ENCODE results near the gene PRKN. TPM values are rescaled to one million over a fixed set of nuclear protein-coding genes. Genes with fewer than 3 reads are reported as not detected.

PRKN gene
- total RNA-seq, result not detected in 2 replicates

DNA sequence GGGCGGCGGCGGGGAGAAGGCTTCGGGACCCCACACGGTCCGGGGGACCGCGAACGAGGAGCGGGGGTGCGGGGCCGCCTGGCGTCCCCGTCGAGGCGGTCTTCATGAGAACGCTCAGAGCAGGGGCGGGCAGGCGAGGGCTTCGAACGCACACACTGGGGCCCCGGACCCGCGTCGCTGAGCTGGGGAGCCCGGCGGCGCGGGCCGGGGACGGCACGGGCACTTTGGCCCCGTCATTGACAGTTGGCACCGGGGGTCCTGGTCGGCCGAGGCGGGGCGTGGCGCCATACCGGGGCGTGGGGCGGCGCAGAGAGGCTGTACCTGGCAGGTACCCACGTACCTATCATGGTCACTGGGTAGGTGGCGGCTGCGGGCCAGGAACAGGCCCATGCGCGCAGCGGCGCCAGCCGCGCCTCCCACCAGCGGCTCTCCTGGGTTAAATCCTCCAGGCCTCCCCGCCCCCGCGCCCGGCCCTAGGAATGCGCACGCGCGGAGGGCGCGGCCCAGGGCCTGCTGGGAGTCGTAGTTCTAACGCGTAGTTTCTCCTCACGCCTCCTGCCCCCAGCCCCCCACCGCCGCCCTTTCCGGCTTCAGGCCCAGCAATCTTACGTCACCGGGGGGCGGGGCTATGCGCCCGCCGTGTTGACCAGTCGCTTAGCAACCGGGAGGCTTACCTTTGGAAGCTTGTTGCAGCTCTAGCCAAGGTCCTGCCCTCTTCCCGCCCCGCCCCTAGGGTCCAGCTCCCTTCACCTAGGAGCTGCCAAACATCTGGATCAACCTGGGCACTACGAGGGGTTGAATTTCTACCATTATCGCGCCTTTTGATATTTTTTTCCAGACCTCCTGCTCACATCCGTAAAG lies at the start of gene PRKN, which contains the start of gene PACRG:
Gene PRKN (minus strand): TSS at position 445 of the 861 bp plus-strand sequence.
Gene PACRG (plus strand): TSS at position 653 of the 861 bp plus-strand sequence.
- Mint-ChIP-seq H3K4me3 (peak within 1 kb of the TSS; percentile 89), H3K27ac (peak within 1 kb of the TSS; percentile 86), H3K36me3 (ENCODE audit: low read depth) (no peaks in the 10 kb centered on the region), H3K27me3 (ENCODE audit: insufficient read depth) (peaks cover 7% of the 10 kb centered on the region), H3K9me3 (no peaks in the 10 kb centered on the region), H3K4me1 (ENCODE audit: low read depth) (peaks cover 11% of the 10 kb centered on the region)
- intact Hi-C loops (cut with micrococcal nuclease), result loop anchor here (1.0 to 5.0 kb wide), 4 partner anchors 689 to 1735 kb away; partner anchors contain the start of gene AGPAT4
- peak; percentile 95 for DNase-seq (ENCODE audit: low spot score)

DNA sequence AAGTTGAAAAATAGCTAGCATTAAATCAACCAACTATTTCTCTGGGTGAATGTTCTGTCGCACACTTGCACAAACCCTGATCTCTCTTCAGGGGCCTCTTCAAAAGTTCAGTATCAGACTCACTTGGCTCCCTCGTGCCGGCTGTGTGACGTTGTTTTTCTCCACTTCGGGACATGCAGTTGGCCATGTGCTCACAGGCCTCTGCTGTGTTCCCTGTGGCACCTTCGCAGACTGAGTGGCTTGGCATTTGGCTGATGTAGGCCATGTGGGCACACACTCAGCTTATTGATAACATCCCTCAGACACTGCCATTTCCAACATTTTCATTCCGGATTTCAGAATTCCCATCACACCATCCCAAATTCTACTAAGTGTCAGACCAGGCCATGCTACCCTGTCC lies 49.5 kb upstream of the PRKN start:
- Mint-ChIP-seq H3K9me3 (peaks cover 4% of the 10 kb centered on the region), H3K4me3 (no peak overlapping the region), H3K36me3 (ENCODE audit: low read depth) (no peaks in the 10 kb centered on the region), H3K27me3 (ENCODE audit: insufficient read depth) (no peaks in the 10 kb centered on the region), H3K4me1 (ENCODE audit: low read depth) (no peaks in the 10 kb centered on the region), H3K27ac (no peak overlapping the region)
- no peak for DNase-seq (ENCODE audit: low spot score)
- intact Hi-C loops (cut with micrococcal nuclease), result no loop called here

DNA sequence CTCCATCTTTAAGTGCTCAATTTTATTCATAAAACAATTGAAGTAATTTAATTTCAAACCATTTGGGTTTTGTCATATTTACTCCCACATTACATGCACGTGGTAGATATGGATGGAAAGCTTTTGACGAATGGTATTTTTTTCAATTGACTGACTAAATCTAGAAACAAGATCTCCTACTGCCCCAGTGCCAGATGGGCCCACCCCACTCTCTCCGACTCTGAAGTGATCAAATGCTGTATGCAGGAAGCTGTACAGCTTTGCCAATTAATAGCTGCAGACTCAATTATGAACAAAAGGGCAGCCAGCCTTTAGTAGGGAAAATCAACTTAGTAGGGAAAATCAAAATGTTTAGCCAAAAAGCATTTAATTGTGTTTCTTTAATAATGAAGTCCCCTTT lies 46.4 kb upstream of the PRKN start:
- Mint-ChIP-seq H3K4me1 (ENCODE audit: low read depth) (no peaks in the 10 kb centered on the region), H3K36me3 (ENCODE audit: low read depth) (no peaks in the 10 kb centered on the region), H3K4me3 (no peak overlapping the region), H3K27me3 (ENCODE audit: insufficient read depth) (no peaks in the 10 kb centered on the region), H3K27ac (no peak overlapping the region), H3K9me3 (no peaks in the 10 kb centered on the region)
- intact Hi-C loops (cut with micrococcal nuclease), result no loop called here
- DNase-seq (ENCODE audit: low spot score), result no peak

DNA sequence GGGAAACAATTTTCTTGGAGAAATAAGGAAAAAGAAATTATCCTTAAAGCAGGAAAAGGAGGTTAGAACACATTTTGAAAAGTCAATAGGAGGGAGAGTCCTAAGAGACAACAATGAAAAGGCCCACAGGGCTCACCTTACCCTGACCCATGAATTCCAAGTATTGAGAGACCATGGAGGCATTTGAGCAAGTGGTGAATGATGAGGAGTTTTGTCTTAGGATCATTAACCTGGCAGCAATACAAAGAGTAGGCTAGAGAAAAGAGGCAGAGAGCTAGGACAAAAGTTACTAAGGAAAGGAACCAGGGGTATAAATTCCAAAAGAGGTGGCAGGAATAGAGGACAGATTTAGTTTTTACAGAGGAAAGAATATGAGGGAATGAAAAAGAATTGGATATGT lies 44.9 kb upstream of the PRKN start:
- H3K36me3 Mint-ChIP-seq (ENCODE audit: low read depth), result no peaks in the 10 kb centered on the region
- no peak overlapping the region for H3K4me3 Mint-ChIP-seq
- H3K27ac Mint-ChIP-seq, result no peak overlapping the region
- no peaks in the 10 kb centered on the region for H3K27me3 Mint-ChIP-seq (ENCODE audit: insufficient read depth)
- no peaks in the 10 kb centered on the region for H3K4me1 Mint-ChIP-seq (ENCODE audit: low read depth)
- intact Hi-C loops (cut with micrococcal nuclease), result no loop called here
- H3K9me3 Mint-ChIP-seq, result no peaks in the 10 kb centered on the region
- no peak for DNase-seq (ENCODE audit: low spot score)

DNA sequence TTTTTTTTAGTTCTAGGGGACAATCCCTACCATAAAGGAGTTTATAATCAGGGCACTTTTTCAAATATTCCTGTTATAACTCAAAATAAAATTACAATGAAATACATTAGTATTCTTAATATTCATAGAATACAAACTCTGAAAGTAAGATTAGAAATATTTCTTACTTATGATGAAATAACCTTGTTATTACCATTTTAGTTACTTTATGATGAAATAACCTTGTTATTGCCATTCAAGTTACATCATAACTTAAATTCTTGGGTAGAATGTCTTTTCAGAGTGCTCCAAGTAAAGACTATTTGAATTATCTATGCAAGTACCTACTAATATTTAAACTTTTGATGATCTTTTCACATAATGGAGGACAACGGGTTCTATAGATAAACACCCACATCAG lies 43.4 kb upstream of the PRKN start:
- H3K36me3 Mint-ChIP-seq (ENCODE audit: low read depth), result no peaks in the 10 kb centered on the region
- intact Hi-C loops (cut with micrococcal nuclease), result no loop called here
- H3K27me3 Mint-ChIP-seq (ENCODE audit: insufficient read depth), result no peaks in the 10 kb centered on the region
- no peak for DNase-seq (ENCODE audit: low spot score)
- H3K27ac Mint-ChIP-seq, result no peak overlapping the region
- H3K4me1 Mint-ChIP-seq (ENCODE audit: low read depth), result no peaks in the 10 kb centered on the region
- H3K9me3 Mint-ChIP-seq, result no peaks in the 10 kb centered on the region
- no peak overlapping the region for H3K4me3 Mint-ChIP-seq

DNA sequence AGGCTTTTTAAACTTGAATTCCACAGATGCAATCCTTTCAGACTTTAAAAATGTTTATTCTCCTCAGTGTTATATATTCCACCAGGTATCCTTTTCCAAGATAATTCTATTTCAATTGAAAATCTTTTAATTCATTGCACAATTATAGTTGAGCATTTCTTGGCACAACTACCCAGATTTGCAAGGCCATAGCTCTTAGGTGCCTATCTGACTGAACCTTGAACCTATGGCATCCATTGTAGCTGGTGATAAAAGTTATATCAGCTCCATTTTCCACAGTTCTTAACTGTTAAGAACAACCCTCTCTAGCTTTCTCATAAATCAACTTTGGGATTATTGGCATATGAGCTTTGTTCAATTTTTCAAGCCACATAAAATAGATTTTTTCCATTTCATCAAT lies 42.6 kb upstream of the PRKN start:
- no peak overlapping the region for H3K4me3 Mint-ChIP-seq
- H3K27ac Mint-ChIP-seq, result no peak overlapping the region
- no peaks in the 10 kb centered on the region for H3K9me3 Mint-ChIP-seq
- intact Hi-C loops (cut with micrococcal nuclease), result no loop called here
- DNase-seq (ENCODE audit: low spot score), result no peak
- H3K4me1 Mint-ChIP-seq (ENCODE audit: low read depth), result no peaks in the 10 kb centered on the region
- no peaks in the 10 kb centered on the region for H3K36me3 Mint-ChIP-seq (ENCODE audit: low read depth)
- H3K27me3 Mint-ChIP-seq (ENCODE audit: insufficient read depth), result no peaks in the 10 kb centered on the region

DNA sequence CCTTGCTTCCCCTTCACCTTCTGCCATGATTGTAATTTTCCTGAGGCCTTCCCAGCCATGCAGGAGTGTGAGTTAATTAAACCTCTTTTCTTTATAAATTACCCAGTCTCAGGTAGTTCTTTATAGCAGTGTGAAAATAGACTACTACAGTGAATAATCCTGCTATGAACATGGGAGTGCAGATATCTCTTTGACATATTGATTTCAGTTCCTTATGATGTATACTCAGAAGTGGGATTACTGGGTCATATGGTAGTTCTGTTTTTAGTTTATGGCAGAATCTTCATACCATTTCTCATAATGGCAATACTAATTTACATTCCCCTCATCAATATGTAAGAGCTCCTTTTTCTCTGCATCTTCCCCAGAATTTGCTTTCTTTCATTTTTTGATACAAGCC lies 26.2 kb upstream of the PRKN start:
- DNase-seq (ENCODE audit: low spot score), result no peak
- Mint-ChIP-seq H3K36me3 (ENCODE audit: low read depth) (no peaks in the 10 kb centered on the region), H3K27me3 (ENCODE audit: insufficient read depth) (no peaks in the 10 kb centered on the region), H3K4me3 (no peak overlapping the region), H3K4me1 (ENCODE audit: low read depth) (no peaks in the 10 kb centered on the region), H3K27ac (no peak overlapping the region), H3K9me3 (no peaks in the 10 kb centered on the region)
- intact Hi-C loops (cut with micrococcal nuclease), result no loop called here

DNA sequence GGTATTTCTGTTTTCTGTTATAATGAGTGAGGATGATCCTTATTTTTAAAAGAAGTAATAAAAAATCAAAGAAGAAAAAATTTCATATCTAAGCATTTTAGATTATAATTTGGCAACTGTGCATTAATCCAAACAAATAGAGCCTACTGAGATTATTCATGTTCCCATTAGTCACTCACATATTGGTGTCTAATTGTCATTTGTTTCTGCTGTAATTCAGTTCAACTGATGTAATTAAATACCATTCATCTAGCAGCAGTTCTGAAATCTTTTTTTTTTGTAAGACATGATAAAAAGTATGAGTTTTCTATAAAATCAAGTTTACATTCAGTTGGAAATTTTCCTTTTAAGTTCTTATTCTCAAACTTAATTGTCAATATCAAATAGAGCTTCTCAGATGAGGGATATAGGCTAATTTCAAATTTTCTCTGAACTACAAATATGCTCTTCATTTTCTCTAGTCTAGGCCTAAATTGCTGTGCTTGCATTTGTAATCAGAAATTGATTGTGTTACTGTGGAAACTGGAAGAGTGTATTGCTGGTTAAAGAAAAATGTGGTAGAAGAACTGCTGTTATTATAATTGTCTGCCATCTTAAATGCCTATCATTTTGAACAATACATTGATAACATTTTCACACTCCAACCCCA lies 23.8 kb upstream of the PRKN start:
- no peak for DNase-seq (ENCODE audit: low spot score)
- H3K27me3 Mint-ChIP-seq (ENCODE audit: insufficient read depth), result no peaks in the 10 kb centered on the region
- H3K4me3 Mint-ChIP-seq, result no peak overlapping the region
- intact Hi-C loops (cut with micrococcal nuclease), result no loop called here
- no peaks in the 10 kb centered on the region for H3K36me3 Mint-ChIP-seq (ENCODE audit: low read depth)
- H3K4me1 Mint-ChIP-seq (ENCODE audit: low read depth), result no peaks in the 10 kb centered on the region
- no peak overlapping the region for H3K27ac Mint-ChIP-seq
- no peaks in the 10 kb centered on the region for H3K9me3 Mint-ChIP-seq

DNA sequence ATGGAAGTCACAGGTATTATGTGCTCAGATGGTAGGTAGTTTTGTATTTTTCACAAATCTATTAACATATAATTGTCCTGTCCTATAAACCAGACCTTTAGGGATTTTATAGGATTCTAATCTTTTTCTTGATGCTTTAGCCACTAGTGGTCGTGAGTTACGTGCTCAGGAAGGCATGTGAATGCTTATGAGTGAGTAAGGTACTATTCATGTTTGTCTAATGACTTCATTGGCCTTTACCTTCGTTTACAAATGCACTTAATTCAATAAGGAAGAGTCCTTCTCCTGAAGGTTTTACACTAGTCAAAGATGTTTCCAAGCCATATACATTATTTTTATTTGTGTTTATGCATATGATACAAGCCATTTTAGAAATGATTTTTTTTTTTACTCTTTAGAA lies 23.2 kb upstream of the PRKN start:
- no peaks in the 10 kb centered on the region for H3K27me3 Mint-ChIP-seq (ENCODE audit: insufficient read depth)
- H3K9me3 Mint-ChIP-seq, result no peaks in the 10 kb centered on the region
- no peak overlapping the region for H3K27ac Mint-ChIP-seq
- H3K4me3 Mint-ChIP-seq, result no peak overlapping the region
- DNase-seq (ENCODE audit: low spot score), result no peak
- intact Hi-C loops (cut with micrococcal nuclease), result no loop called here
- H3K4me1 Mint-ChIP-seq (ENCODE audit: low read depth), result no peaks in the 10 kb centered on the region
- H3K36me3 Mint-ChIP-seq (ENCODE audit: low read depth), result no peaks in the 10 kb centered on the region

DNA sequence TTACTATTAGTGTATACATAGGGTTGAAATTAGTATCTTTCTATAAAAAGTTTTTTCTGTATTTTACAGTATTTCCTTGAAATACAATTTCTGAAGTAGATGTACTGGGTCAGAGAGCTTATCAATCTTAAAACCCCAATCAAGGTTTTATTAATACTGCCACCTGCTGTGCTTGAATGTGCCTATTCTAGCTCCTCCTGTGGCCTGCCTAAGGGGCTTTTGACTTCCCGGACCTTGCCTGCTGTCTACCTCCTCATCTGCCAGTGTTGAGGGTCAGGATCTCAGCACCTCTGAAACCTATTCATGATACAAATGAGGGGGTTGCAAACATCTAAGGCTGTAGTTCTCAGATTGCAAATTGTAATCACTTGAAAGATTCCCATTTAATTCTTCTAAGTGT lies 9.4 kb upstream of the PRKN start:
- DNase-seq (ENCODE audit: low spot score), result no peak
- Mint-ChIP-seq H3K4me3 (no peak overlapping the region), H3K27ac (no peak overlapping the region), H3K27me3 (ENCODE audit: insufficient read depth) (peaks cover 4% of the 10 kb centered on the region), H3K36me3 (ENCODE audit: low read depth) (no peaks in the 10 kb centered on the region), H3K4me1 (ENCODE audit: low read depth) (no peaks in the 10 kb centered on the region), H3K9me3 (no peaks in the 10 kb centered on the region)
- intact Hi-C loops (cut with micrococcal nuclease), result no loop called here

DNA sequence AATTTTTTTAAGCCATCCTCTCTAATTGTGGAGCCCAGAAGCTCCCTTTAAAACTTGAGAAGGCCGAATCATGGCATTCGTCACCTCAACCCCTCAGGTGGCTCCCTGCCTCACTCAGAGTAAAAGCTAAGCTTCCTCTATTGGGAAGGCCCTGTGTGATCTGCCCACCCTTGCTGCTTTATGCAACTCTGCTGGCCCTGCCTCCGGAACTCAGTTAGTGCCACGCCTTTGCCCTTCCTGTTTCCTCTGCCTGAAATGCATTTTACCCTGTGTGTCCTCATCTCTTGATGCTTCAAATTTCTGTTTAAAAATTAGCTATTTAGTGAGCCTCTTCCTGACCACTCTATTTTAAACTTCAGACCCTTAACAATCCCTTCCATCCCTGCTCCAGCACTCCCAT lies 5.9 kb upstream of the PRKN start:
- peaks cover 5% of the 10 kb centered on the region for H3K27me3 Mint-ChIP-seq (ENCODE audit: insufficient read depth)
- H3K36me3 Mint-ChIP-seq (ENCODE audit: low read depth), result no peaks in the 10 kb centered on the region
- H3K4me3 Mint-ChIP-seq, result no peak overlapping the region
- H3K27ac Mint-ChIP-seq, result no peak overlapping the region
- intact Hi-C loops (cut with micrococcal nuclease), result no loop called here
- DNase-seq (ENCODE audit: low spot score), result no peak
- H3K9me3 Mint-ChIP-seq, result no peaks in the 10 kb centered on the region
- no peaks in the 10 kb centered on the region for H3K4me1 Mint-ChIP-seq (ENCODE audit: low read depth)

DNA sequence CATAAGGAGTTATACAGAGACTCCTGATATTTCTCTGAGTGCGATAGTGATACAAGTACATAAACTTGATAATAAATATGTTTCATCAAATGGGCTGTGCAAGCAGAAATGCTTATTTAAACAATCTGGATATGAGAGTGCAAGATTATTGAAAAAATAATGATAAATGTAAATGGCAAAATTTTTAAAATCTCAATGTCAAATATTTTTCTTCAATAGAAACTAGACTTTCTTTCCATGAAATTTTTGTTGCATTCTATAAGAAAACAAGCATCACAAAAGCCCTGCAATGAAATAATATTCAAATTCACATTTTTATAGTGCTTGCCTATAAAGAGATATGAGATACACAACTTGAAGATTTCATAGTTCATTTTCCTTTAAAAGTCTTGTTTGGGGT lies 2.9 kb upstream of the PRKN start:
- peaks cover 8% of the 10 kb centered on the region for H3K27me3 Mint-ChIP-seq (ENCODE audit: insufficient read depth)
- intact Hi-C loops (cut with micrococcal nuclease), result no loop called here
- no peaks in the 10 kb centered on the region for H3K9me3 Mint-ChIP-seq
- H3K4me1 Mint-ChIP-seq (ENCODE audit: low read depth), result peaks cover 11% of the 10 kb centered on the region
- H3K27ac Mint-ChIP-seq, result no peak overlapping the region
- no peak for DNase-seq (ENCODE audit: low spot score)
- no peaks in the 10 kb centered on the region for H3K36me3 Mint-ChIP-seq (ENCODE audit: low read depth)
- H3K4me3 Mint-ChIP-seq, result no peak overlapping the region

DNA sequence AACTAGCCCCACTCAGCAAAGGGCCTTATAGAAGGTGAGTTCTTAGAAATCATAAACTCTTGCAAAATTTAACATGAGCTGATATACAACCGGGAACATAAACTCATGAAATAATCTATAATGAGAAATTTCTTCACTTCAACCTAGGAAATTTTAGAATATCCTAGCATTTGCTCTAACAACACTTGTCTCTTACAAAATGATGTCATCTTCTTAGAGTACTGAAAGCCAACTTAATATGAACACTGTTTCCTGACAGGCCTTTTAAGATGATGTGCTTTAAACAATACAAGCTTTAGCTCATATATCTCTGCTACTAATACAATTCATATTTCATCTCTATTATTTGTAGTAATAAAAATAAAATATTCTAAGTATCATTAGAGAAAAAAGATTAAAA lies 1.1 kb upstream of the PRKN start:
- DNase-seq (ENCODE audit: low spot score), result no peak
- Mint-ChIP-seq H3K27me3 (ENCODE audit: insufficient read depth) (peaks cover 7% of the 10 kb centered on the region), H3K36me3 (ENCODE audit: low read depth) (no peaks in the 10 kb centered on the region), H3K27ac (no peak overlapping the region), H3K4me3 (no peak overlapping the region), H3K4me1 (ENCODE audit: low read depth) (peaks cover 11% of the 10 kb centered on the region), H3K9me3 (no peaks in the 10 kb centered on the region)
- intact Hi-C loops (cut with micrococcal nuclease), result loop anchor here (1.0 to 5.0 kb wide), 3 partner anchors 688 to 1456 kb away; partner anchors contain the start of gene AGPAT4
